Left lung (tissue), 10 donors: ENCODE data around the gene CS. TPM values are rescaled to one million over a fixed set of nuclear protein-coding genes. Genes with fewer than 3 reads are reported as not detected.
"Not testable (repeated sequence)": the region's sequence is repeated elsewhere in the genome, so short reads cannot be mapped to it uniquely, and the experiment has no call there.

Source experiments
- ATAC-seq: fragments of 200-7000 bp; cut with Tn5 transposase; one replicate; pipeline ENCODE4 v1.9.1; 2020; ENCODE audit warnings: moderate library complexity
- DNase-seq, 4 donors: peaks; one replicate each; pipeline ENCODE4 v3.0.0-alpha.2; 2013 to 2020
- H3K27ac ChIP-seq, 2 donors: fragments of 200-600 bp; sonication (generic) in 1 of 2; one replicate each; pipeline versions ENCODE4 v1.5.0 to v1.8.0; 2020 to 2021
- H3K27me3 ChIP-seq, 2 donors: fragments of 200-600 bp; sonication (generic) in 1 of 2; one replicate each; pipeline versions ENCODE4 v1.5.0 to v1.8.0; 2020 to 2021
- H3K36me3 ChIP-seq, 2 donors: fragments of 200-600 bp; sonication (generic) in 1 of 2; one replicate each; pipeline versions ENCODE4 v1.5.0 to v1.8.0; 2020 to 2021
- H3K4me1 ChIP-seq, 2 donors: fragments of 200-600 bp; one replicate each; pipeline ENCODE4 v1.8.0; 2021
- H3K4me3 ChIP-seq, 2 donors: fragments of 200-600 bp; sonication (generic) in 1 of 2; one replicate each; pipeline versions ENCODE4 v1.5.0 to v1.8.0; 2020 to 2021; ENCODE audit warnings: mild to moderate bottlenecking in 1 of 2
- H3K9me3 ChIP-seq, 2 donors: fragments of 200-600 bp; sonication (generic) in 1 of 2; one replicate each; pipeline versions ENCODE4 v1.5.0 to v1.8.0; 2020 to 2021
- CTCF ChIP-seq, 2 donors: fragments of 200-600 bp; sonication (generic) in 1 of 2; IDR thresholded peaks; one replicate each; pipeline versions ENCODE4 v1.5.0 to v1.8.0; 2021; ENCODE audit warnings: antibody characterized with exemption in 2 of 2
- intact Hi-C, 2 donors: fragments of 100-400 bp; cut with DNase I; formaldehyde crosslinking; loops; one replicate each; pipeline versions ENCODE4 v1.11.2 to v1.14.2; 2022
- polyA plus RNA-seq, 6 donors: library from polyadenylated mRNA; unstranded; fragments of 120-200 nt; gene quantifications; one replicate each; pipeline ENCODE4 v1.2.1, GENCODE V29; 2013; ENCODE audit not compliant: insufficient read length in 6 of 6
- total RNA-seq, 2 donors: library from RNA; stranded (reverse); fragmentation: NEBNext Ultra II Directional; extraction: Animal tissue kit (Norgen Biotek cat#: 25700); gene quantifications; one replicate each; pipeline ENCODE4 v1.2.1, GENCODE V29; 2021
- donor health status: DM: no; HTN: yes; CAD: no.
- donor health status: DM: no; HTN: no; CAD: no.

The CS gene
- total and polyA plus RNA-seq, 8 donors, result 162 to 213 (median 183) TPM

GRCh38 chr12:56341616-56342015 is 41.5 kb upstream of the CS start:
- ATAC-seq (no peak), DNase-seq (no peak)
- Histone ChIP-seq H3K36me3 (peaks cover 0 to 57% of the 10 kb centered on the region in 2 donors), H3K27me3 (no peaks in the 10 kb centered on the region), H3K9me3 (no peaks in the 10 kb centered on the region), H3K4me1 (peaks cover 0 to 32% of the 10 kb centered on the region in 2 donors), H3K27ac (no peak overlapping the region), H3K4me3 (no peak overlapping the region)
- intact Hi-C loops, result no loop called here
- no peak for TF ChIP-seq CTCF (IDR thresholded peaks at IDR 0.05)

GRCh38 chr12:56339158-56339422 is 39.0 kb upstream of the CS start:
- intact Hi-C loops, result no loop called here
- H3K9me3 ChIP-seq, result no peaks in the 10 kb centered on the region
- H3K27ac ChIP-seq, result peak overlapping the region in 1 of 2 donors; percentile 67
- DNase-seq, result no peak
- ATAC-seq, result no peak
- no peak for TF ChIP-seq CTCF (IDR thresholded peaks at IDR 0.05)
- H3K36me3 ChIP-seq, result peaks cover 0 to 32% of the 10 kb centered on the region in 2 donors
- H3K4me1 ChIP-seq, result peaks cover 0 to 40% of the 10 kb centered on the region in 2 donors
- H3K27me3 ChIP-seq, result no peaks in the 10 kb centered on the region
- H3K4me3 ChIP-seq, result no peak overlapping the region

GRCh38 chr12:56338308-56339157 is 38.4 kb upstream of the CS start, which contains the start of gene IL23A:
TSS of gene IL23A (plus strand) at chr12:56338884. CDS start at chr12:56339045, 161 bp downstream.
- no peaks in the 10 kb centered on the region for H3K9me3 ChIP-seq
- H3K4me1 ChIP-seq, result peaks cover 0 to 40% of the 10 kb centered on the region in 2 donors
- H3K27me3 ChIP-seq, result no peaks in the 10 kb centered on the region
- DNase-seq (no peak), ATAC-seq (no peak)
- intact Hi-C loops, result no loop called here
- peak within 1 kb of the TSS in 1 of 2 donors; percentile 67 for H3K27ac ChIP-seq
- no peak for TF ChIP-seq CTCF (IDR thresholded peaks at IDR 0.05)
- peaks cover 0 to 26% of the 10 kb centered on the region in 2 donors for H3K36me3 ChIP-seq
- H3K4me3 ChIP-seq, result no peak within 1 kb of the TSS

- H3K36me3 ChIP-seq, result peaks cover 0 to 19% of the 10 kb centered on the region in 2 donors
- DNase-seq (no peak), ATAC-seq (no peak)
- peaks cover 0 to 47% of the 10 kb centered on the region in 2 donors for H3K4me1 ChIP-seq
- peak overlapping the region in 1 of 2 donors; percentile 67 for H3K27ac ChIP-seq
- no peaks in the 10 kb centered on the region for H3K27me3 ChIP-seq
- intact Hi-C loops, result no loop called here
- H3K9me3 ChIP-seq, result no peaks in the 10 kb centered on the region
- H3K4me3 ChIP-seq, result no peak overlapping the region
- TF ChIP-seq CTCF (IDR thresholded peaks at IDR 0.05), result no peak
Measured at GRCh38 chr12:56337753-56338251, 37.7 kb upstream of the CS start.

GRCh38 chr12:56336361-56337167 is 36.4 kb upstream of the CS start:
- DNase-seq (peak in 1 of 4 donors; percentile 58), ATAC-seq (no peak)
- H3K27me3 ChIP-seq, result no peaks in the 10 kb centered on the region
- H3K4me1 ChIP-seq, result peaks cover 0 to 50% of the 10 kb centered on the region in 2 donors
- TF ChIP-seq CTCF (IDR thresholded peaks at IDR 0.05), result no peak
- peak overlapping the region in 1 of 2 donors; percentile 33 for H3K27ac ChIP-seq
- H3K36me3 ChIP-seq, result peaks cover 0 to 6% of the 10 kb centered on the region in 2 donors
- intact Hi-C loops, result no loop called here
- H3K9me3 ChIP-seq, result no peaks in the 10 kb centered on the region
- no peak overlapping the region for H3K4me3 ChIP-seq

- ATAC-seq, H3K27me3 ChIP-seq, DNase-seq, H3K4me3 ChIP-seq, H3K27ac ChIP-seq, H3K36me3 ChIP-seq, intact Hi-C loops, H3K9me3 ChIP-seq: not testable (repeated sequence)
- peaks cover 0 to 50% of the 10 kb centered on the region in 2 donors for H3K4me1 ChIP-seq
Measured at GRCh38 chr12:56335527-56335926, 35.4 kb upstream of the CS start.
